B cell (primary cell): ENCODE measurements around the gene TMEM131. TPM values are rescaled to one million over a fixed set of nuclear protein-coding genes. Genes with fewer than 3 reads are reported as not detected.

ENCODE experiments used
- ATAC-seq: fragments of 200-7000 bp; cut with Tn5 transposase; one replicate; pipeline ENCODE4 v1.10.0; 2021; ENCODE audit warnings: low read depth, mild to moderate bottlenecking, moderate number of reproducible peaks, moderate library complexity
- CTCF ChIA-PET: fragments of 350-600 bp; sonication (Branson Sonifier 250); formaldehyde crosslinking; loops from one replicate; lab custom pipeline; 2021; ENCODE audit warnings: antibody characterized with exemption, inconsistent platforms; lab: Charles Lee
- POLR2A ChIA-PET: fragments of 350-600 bp; sonication (Branson Sonifier 250); formaldehyde crosslinking; loops from one replicate; lab custom pipeline; 2021; ENCODE audit warnings: antibody characterized with exemption; lab: Charles Lee
- DNase-seq: peaks from one replicate; pipeline ENCODE4 v3.0.0; 2013
- H2AFZ ChIP-seq: 2 replicates; pipeline ENCODE4 v1.6.1; 2012; ENCODE audit warnings: mild to moderate bottlenecking, low read depth, low read length; ENCODE audit not compliant: insufficient read depth, poor library complexity, severe bottlenecking
- H3K27ac ChIP-seq, 2 donors: 1 replicate in 1 of 2; 2 replicates in 1 of 2; pipeline ENCODE4 v1.5.1; 2012 to 2013; ENCODE audit warnings: low read length in 2 of 2, mild to moderate bottlenecking in 2 of 2, moderate library complexity in 1 of 2
- H3K27me3 ChIP-seq, 4 experiments: fragments of 200-600 bp in 1 of 4; sonication (generic) in 1 of 4; replicated peaks in 1 of 4; 1 replicate in 2 of 4; 2 replicates in 2 of 4; pipeline versions ENCODE4 v1.6.1 to v1.7.0; 2013 to 2016; ENCODE audit warnings: low read length in 3 of 4, mild to moderate bottlenecking in 2 of 4, mixed read lengths in 1 of 4, moderate library complexity in 1 of 4; ENCODE audit not compliant: insufficient read depth in 4 of 4, control insufficient read depth in 3 of 4; ENCODE audit errors: control extremely low read depth in 1 of 4
- H3K36me3 ChIP-seq, 2 experiments: replicated peaks in 1 of 2; 1 replicate in 1 of 2; 2 replicates in 1 of 2; pipeline versions ENCODE4 v1.6.1 to v1.7.1; 2013; ENCODE audit warnings: low read length in 1 of 2; ENCODE audit not compliant: insufficient read depth in 2 of 2, control insufficient read depth in 1 of 2; ENCODE audit errors: control extremely low read depth in 1 of 2, extremely low read depth in 1 of 2
- H3K4me1 ChIP-seq, 2 donors: fragments of 200-600 bp in 1 of 2; sonication (generic) in 1 of 2; 1 replicate in 1 of 2; 2 replicates in 1 of 2; pipeline versions ENCODE4 v1.5.1 to v1.6.1; 2013 to 2017; ENCODE audit warnings: low read length in 2 of 2; ENCODE audit not compliant: control insufficient read depth in 2 of 2, insufficient read depth in 2 of 2
- H3K4me2 ChIP-seq: replicated peaks from 2 replicates; pipeline ENCODE3; 2012; ENCODE audit warnings: mild to moderate bottlenecking, low read depth, low read length; ENCODE audit not compliant: poor library complexity, severe bottlenecking
- H3K4me3 ChIP-seq, 5 experiments: fragments of 200-600 bp in 1 of 5; sonication (generic) in 1 of 5; 1 replicate in 3 of 5; 2 replicates in 2 of 5; pipeline versions ENCODE4 v1.5.1 to v1.7.0; 2011 to 2016; ENCODE audit warnings: low read length in 4 of 5, mild to moderate bottlenecking in 4 of 5, low read depth in 2 of 5, control low read depth in 1 of 5, moderate library complexity in 1 of 5; ENCODE audit not compliant: insufficient read depth in 1 of 5; ENCODE audit errors: control extremely low read depth in 1 of 5, extremely low read depth in 1 of 5
- H3K79me2 ChIP-seq: fragments of 200-600 bp; sonication (generic); one replicate; pipeline ENCODE4 v1.6.0; 2016; ENCODE audit warnings: low read length; ENCODE audit not compliant: control insufficient read depth, insufficient read depth
- H3K9ac ChIP-seq: fragments of 200-600 bp; sonication (generic); 2 replicates; pipeline ENCODE4 v1.6.1; 2017; ENCODE audit warnings: mild to moderate bottlenecking, low read length, moderate library complexity
- H3K9me3 ChIP-seq, 3 donors: one replicate each; pipeline versions ENCODE4 v1.6.1 to v1.7.1; 2013; ENCODE audit warnings: low read length in 2 of 3; ENCODE audit not compliant: control insufficient read depth in 2 of 3, insufficient read depth in 1 of 3; ENCODE audit errors: control extremely low read depth in 1 of 3
- H4K20me1 ChIP-seq: 2 replicates; pipeline ENCODE4 v1.6.0; 2012; ENCODE audit warnings: mild to moderate bottlenecking, low read length; ENCODE audit not compliant: insufficient read depth, control insufficient read depth, poor library complexity, severe bottlenecking
- H3K27ac Mint-ChIP-seq: one replicate; pipeline ENCODE4 v1.8.0; 2021; ENCODE audit warnings: mixed read lengths
- H3K27me3 Mint-ChIP-seq: one replicate; pipeline ENCODE4 v1.8.0; 2021; ENCODE audit warnings: mixed read lengths
- H3K4me1 Mint-ChIP-seq: one replicate; pipeline ENCODE4 v1.8.0; 2021; ENCODE audit warnings: mixed read lengths
- H3K4me3 Mint-ChIP-seq: one replicate; pipeline ENCODE4 v1.8.0; 2021; ENCODE audit warnings: mixed read lengths
- H3K9me3 Mint-ChIP-seq: one replicate; pipeline ENCODE4 v1.8.0; 2022; ENCODE audit warnings: mixed read lengths; ENCODE audit not compliant: insufficient read depth
- CTCF ChIP-seq: fragments of 200-600 bp; IDR thresholded peaks from one replicate; pipeline ENCODE4 v1.8.0; 2022; ENCODE audit warnings: antibody characterized with exemption, mild to moderate bottlenecking
- EZH2 ChIP-seq: IDR thresholded peaks from 2 replicates; pipeline ENCODE4 v1.6.1; 2012; ENCODE audit warnings: borderline replicate concordance, low read depth, mild to moderate bottlenecking, moderate library complexity, low read length; ENCODE audit not compliant: insufficient read depth, poor library complexity, severe bottlenecking
- WGBS: methylation state at CpG from one replicate; pipeline ENCODE4 v1.1.5; 2013; ENCODE audit warnings: missing lambda C conversion rate; ENCODE audit not compliant: insufficient coverage; 5-methylcytosine and 5-hydroxymethylcytosine counted together
- intact Hi-C: fragments of 100-400 bp; cut with micrococcal nuclease; formaldehyde crosslinking; loops from one replicate; pipeline ENCODE4 v1.10.0; 2022
- polyA plus RNA-seq: library from polyadenylated mRNA; depleted of rRNA; stranded (reverse); fragments of >200 nt; gene quantifications from 2 replicates; pipeline ENCODE4 v1.2.3, GENCODE V29; 2012
- total RNA-seq, 2 donors: library from RNA; stranded (reverse); fragments of 120-200 nt in 1 of 2; gene quantifications; 1 replicate in 1 of 2; 2 replicates in 1 of 2; pipeline versions ENCODE4 v1.2.3 to v1.2.4, GENCODE V29; 2013 to 2022

TMEM131 gene
- total and polyA plus RNA-seq, 2 donors (not counting 1 experiment from before 2014, with no cell fraction given): 24.3 to 101 TPM

- peaks cover 28 to 58% of the 10 kb centered on the region in 2 donors for H3K4me1 ChIP-seq
- no peak for TF ChIP-seq CTCF
- TF ChIP-seq EZH2: no peak
- H3K9ac ChIP-seq: no peak overlapping the region
- peaks cover 44% of the 10 kb centered on the region for H4K20me1 ChIP-seq
- H3K4me3 Mint-ChIP-seq: peak overlapping the region; percentile 38
- peaks cover 100% of the 10 kb centered on the region for H3K79me2 ChIP-seq
- intact Hi-C loops: loop anchor here (2.0 to 5.0 kb wide), 2 partner anchors 14 to 41 kb away; no protein-coding TSS in a partner anchor
- H3K27me3 Mint-ChIP-seq: no peaks in the 10 kb centered on the region
- H3K9me3 ChIP-seq: peaks cover 0 to 1% (median 0%) of the 10 kb centered on the region in 3 donors
- DNase-seq: no peak
- peaks cover 0 to 2% of the 10 kb centered on the region in 2 experiments for H3K36me3 ChIP-seq
- CTCF ChIA-PET: interaction anchor here (1.5 kb wide), 1 partner anchor 19 kb away, joined by 6 read pairs; no protein-coding TSS in a partner anchor
- H3K27ac ChIP-seq: peak overlapping the region in 1 of 2 donors; percentile 3
- H3K4me1 Mint-ChIP-seq: peaks cover 86% of the 10 kb centered on the region
- H3K27me3 ChIP-seq: no peaks in the 10 kb centered on the region
- 72% methylated on average over 2 of the region's 2 CpGs for WGBS
- no peak overlapping the region for H2AFZ ChIP-seq
- no peaks in the 10 kb centered on the region for H3K9me3 Mint-ChIP-seq
- H3K27ac Mint-ChIP-seq: peak overlapping the region; percentile 80
- H3K4me2 ChIP-seq: peak overlapping the region; percentile 5
- POLR2A ChIA-PET: interaction anchor here (0.5 to 0.9 kb wide), 2 partner anchors 14 to 49 kb away, joined by 3 to 4 read pairs; no protein-coding TSS in a partner anchor
- ATAC-seq: peak; percentile 28
- no peak overlapping the region for H3K4me3 ChIP-seq
These were observed 44.5 kb downstream of the TMEM131 start for GRCh38 chr2:97951155-97951680.
